ENCODE results near the gene CYB561D2. TPM values are rescaled to one million over a fixed set of nuclear protein-coding genes. Genes with fewer than 3 reads are reported as not detected.

Gene CYB561D2
- polyA plus RNA-seq, 4 donors, result 11.9 to 18.3 (median 15.3) TPM

DNA sequence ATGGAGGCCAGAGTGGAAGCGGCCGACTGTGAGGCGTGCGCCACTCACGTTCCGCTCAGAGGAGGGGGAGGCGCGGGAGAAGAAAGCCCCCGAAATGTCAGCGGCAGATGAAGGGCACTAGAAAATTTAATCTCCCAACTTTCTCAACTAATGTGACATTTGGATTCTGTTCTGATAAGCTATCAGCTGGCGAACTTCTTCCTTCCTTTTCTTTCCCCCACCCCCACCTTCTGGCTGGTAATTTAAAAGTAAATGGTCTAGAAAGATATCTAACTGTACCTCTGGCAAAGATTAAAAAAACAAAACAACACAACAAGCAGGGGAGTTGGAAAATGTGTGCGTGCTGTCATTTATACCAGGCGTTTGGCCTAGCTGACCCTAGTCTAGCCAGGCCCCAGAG, 35.1 kb downstream of the CYB561D2 start:
- no peak for DNase-seq (ENCODE audit: low read depth in 4 of 4, low spot score in 3 of 4)

- DNase-seq (ENCODE audit: low read depth in 4 of 4, low spot score in 3 of 4), result no peak
Observed at GRCh38 chr3:50388016-50388719, 37.5 kb downstream of the CYB561D2 start.

GRCh38 chr3:50388720-50389413, 38.2 kb downstream of the CYB561D2 start:
- no peak for DNase-seq (ENCODE audit: low read depth in 4 of 4, low spot score in 3 of 4)

GRCh38 chr3:50389414-50389767, 38.7 kb downstream of the CYB561D2 start:
- DNase-seq (ENCODE audit: low read depth in 4 of 4, low spot score in 3 of 4), result no peak

DNA sequence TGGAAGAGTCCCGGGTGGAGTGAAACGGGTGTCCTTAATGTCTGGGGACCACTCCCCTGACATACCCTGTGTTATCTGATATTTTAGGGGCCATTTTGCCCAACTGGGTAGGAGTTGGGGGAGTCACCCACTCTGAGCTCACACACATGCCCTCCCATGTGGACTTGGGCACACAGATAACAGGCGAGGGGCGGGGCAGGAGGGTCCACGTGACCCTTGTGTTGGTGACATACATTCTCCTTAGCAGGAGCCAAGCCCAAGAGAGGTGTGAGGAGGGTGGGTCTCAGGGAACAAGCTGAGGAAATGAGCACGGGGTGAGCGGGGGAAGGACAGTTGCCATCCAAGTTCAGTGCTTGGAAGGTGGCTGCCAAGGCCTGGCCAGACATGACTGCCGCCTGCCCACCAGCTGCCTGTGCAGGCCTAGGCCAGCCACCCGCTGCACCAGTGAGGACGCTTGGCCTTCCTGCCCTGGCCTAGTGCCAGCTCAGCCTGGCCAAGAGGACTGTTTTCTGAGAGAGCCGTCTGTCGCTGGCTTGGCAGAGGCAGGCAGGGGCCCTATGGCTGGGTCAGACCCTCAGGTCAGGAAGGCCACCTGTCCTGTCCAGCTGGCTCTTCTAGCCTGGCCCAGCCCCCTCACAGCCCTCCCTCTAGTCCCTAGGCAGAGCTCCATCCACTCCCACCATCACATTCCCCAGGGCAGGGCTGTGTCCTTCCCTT, 40.0 kb downstream of the CYB561D2 start:
- DNase-seq (ENCODE audit: low read depth in 4 of 4, low spot score in 3 of 4), result no peak

DNA sequence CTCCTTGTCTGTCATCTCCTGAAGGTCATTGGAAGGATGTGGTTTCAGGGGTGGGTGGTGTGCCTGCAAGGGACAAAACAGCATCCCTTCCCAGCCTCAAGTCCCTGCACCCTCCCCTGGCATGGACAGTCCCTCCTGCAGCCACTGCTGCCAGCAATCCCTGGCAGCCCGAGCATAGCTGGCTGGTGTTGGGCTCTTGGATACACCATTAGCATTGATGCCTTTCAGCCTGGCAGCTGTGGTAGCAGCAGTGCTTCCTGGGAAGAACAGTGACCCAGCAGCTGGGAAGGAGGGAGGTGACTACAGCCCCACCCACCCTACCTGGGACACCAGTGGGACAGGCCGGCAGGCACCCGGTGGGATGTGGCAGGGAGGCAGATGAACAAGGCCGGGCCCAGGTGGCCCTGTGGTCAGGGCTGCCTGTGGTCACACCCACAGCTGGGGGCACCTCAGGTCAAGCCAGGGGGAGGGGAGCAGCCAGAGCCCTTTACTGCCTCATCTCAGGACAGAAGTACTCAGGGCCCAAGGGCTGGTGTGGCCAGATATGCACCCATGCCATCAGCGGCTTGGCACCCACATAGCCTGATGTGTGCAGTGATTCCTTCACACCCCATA, 41.5 kb downstream of the CYB561D2 start:
- DNase-seq (ENCODE audit: low read depth in 4 of 4, low spot score in 3 of 4), result no peak

DNA sequence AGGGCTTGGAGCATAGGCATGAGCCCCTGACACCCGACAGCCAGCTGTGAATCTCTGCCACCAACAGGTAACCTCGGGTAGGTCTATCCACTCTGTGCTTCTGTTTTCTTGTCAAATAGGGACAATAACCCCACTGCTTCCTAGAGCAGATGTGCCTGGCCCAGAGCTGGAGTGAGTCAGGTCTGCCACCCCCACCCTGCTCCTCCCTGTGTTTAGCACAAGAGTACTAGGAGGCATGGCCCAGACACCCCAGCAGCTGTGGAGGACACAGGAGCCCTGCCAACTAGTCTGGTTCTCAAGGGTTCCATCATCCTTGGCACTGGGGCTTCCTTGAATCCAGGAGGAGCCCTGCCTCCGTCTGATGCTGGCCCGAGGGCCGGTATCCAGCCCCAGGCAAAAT, 42.4 kb downstream of the CYB561D2 start:
- DNase-seq (ENCODE audit: low read depth in 4 of 4, low spot score in 3 of 4), result no peak

- DNase-seq (ENCODE audit: low read depth in 4 of 4, low spot score in 3 of 4), result no peak
Observed at GRCh38 chr3:50395070-50395860, 44.6 kb downstream of the CYB561D2 start.

DNA sequence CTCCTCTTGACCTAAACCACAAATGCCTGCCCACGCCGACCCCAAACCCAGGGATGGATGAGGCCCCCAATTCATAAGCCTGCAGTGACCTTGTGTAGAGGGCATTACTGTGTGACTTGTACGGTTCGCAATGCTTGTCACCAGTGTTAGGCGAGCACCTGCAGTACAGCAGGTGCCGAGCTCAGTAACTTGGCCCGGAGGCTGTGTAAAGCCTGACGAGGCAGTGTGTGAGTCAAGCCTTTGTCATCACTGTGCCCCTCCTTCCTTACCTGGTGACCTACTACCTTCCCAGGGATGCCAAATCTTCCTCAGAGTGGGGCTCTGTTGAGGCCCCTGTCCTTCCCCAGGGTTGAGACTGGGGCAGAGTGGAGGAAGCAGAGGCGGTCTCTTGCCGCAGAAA, 45.8 kb downstream of the CYB561D2 start:
- no peak for DNase-seq (ENCODE audit: low read depth in 4 of 4, low spot score in 3 of 4)

DNA sequence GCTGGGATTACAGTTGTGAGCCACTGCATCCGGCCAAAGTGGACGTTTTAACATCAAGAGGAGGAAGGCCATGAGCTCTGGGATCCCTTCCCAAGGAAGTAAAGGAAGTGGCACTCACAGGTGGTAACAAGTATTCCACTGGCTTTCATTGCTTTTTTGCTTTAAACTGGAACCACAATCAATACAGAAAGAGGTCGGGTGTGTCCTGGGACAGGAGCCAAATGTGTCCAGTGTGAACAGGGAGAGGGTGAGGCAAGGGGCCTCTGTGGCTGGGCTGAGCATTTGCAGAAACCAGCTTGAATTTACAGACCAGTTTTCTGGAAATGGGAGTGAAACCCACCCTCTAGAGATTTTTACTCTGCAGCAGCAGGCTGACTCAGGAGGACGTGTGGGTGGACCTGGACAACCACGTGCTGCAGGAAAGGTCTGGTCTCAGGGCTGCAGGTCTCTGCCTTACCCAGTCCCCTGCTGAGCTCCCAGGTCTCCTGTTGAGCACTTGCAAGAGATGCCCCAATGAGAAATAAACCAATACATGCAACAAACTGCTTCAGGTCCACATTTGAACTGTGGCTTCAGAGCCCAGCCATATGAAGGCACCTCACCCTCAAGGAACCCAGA, 51.4 kb downstream of the CYB561D2 start:
- no peak for DNase-seq (ENCODE audit: low read depth in 4 of 4, low spot score in 3 of 4)

Other genes with a start within 250 kb of the CYB561D2 start
- 10 to 100 TPM; 75.1 to 81.1 (median 78.5) TPM for gene SEMA3F, start 195.5 kb upstream of the CYB561D2 start, polyA plus RNA-seq (ENCODE audit: insufficient read length in 4 of 4)
- under 1 TPM in 2 of 4 donors, not detected in 2; 0.03 to 0.10 TPM for gene GNAT1, start 159.3 kb upstream of the CYB561D2 start, polyA plus RNA-seq (ENCODE audit: insufficient read length in 4 of 4)
- 1 to 10 TPM; 5.0 to 9.6 (median 6.6) TPM for gene SLC38A3, start 145.6 kb upstream of the CYB561D2 start, polyA plus RNA-seq (ENCODE audit: insufficient read length in 4 of 4)
- gene GNAI2, start 114.7 kb upstream of the CYB561D2 start, polyA plus RNA-seq (ENCODE audit: insufficient read length in 4 of 4), result 100 to 1,000 TPM; 203 to 219 (median 207) TPM
- gene SEMA3B, start 81.7 kb upstream of the CYB561D2 start, polyA plus RNA-seq (ENCODE audit: insufficient read length in 4 of 4), result 100 to 1,000 TPM in 1 of 4 donors, 10 to 100 TPM in 3; 86.9 to 125 (median 92.2) TPM
- gene LSMEM2, start 71.8 kb upstream of the CYB561D2 start, polyA plus RNA-seq (ENCODE audit: insufficient read length in 4 of 4), result under 1 TPM; 0.51 to 0.75 (median 0.66) TPM
- 10 to 100 TPM; 39.6 to 50.5 (median 45.0) TPM for gene IFRD2, start 58.4 kb upstream of the CYB561D2 start, polyA plus RNA-seq (ENCODE audit: insufficient read length in 4 of 4)
- 1 to 10 TPM; 3.1 to 3.8 (median 3.1) TPM for gene HYAL3, start 51.5 kb upstream of the CYB561D2 start, polyA plus RNA-seq (ENCODE audit: insufficient read length in 4 of 4)
- gene NAA80, start 51.5 kb upstream of the CYB561D2 start, polyA plus RNA-seq (ENCODE audit: insufficient read length in 4 of 4), result 10 to 100 TPM in 1 of 4 donors, 1 to 10 TPM in 3; 8.6 to 10.5 (median 9.9) TPM
- 1 to 10 TPM; 6.2 to 8.0 (median 6.8) TPM for gene HYAL1, start 47.3 kb upstream of the CYB561D2 start, polyA plus RNA-seq (ENCODE audit: insufficient read length in 4 of 4)
- gene HYAL2, start 28.1 kb upstream of the CYB561D2 start, polyA plus RNA-seq (ENCODE audit: insufficient read length in 4 of 4), result 10 to 100 TPM; 62.8 to 92.9 (median 75.5) TPM
- gene TUSC2, start 22.6 kb upstream of the CYB561D2 start, polyA plus RNA-seq (ENCODE audit: insufficient read length in 4 of 4), result 10 to 100 TPM; 24.6 to 29.7 (median 27.7) TPM
- gene RASSF1, start 10.0 kb upstream of the CYB561D2 start, polyA plus RNA-seq (ENCODE audit: insufficient read length in 4 of 4), result 10 to 100 TPM; 17.5 to 22.8 (median 17.8) TPM
- 1 to 10 TPM; 3.6 to 4.7 (median 3.8) TPM for gene ZMYND10, start 5.1 kb upstream of the CYB561D2 start, polyA plus RNA-seq (ENCODE audit: insufficient read length in 4 of 4)
- 10 to 100 TPM; 30.3 to 36.9 (median 32.6) TPM for gene NPRL2, start 87 bp upstream of the CYB561D2 start, polyA plus RNA-seq (ENCODE audit: insufficient read length in 4 of 4)
- 10 to 100 TPM; 37.8 to 49.5 (median 38.7) TPM for gene TMEM115, start 8.7 kb downstream of the CYB561D2 start, polyA plus RNA-seq (ENCODE audit: insufficient read length in 4 of 4)
- 10 to 100 TPM; 14.9 to 18.1 (median 15.2) TPM for gene CACNA2D2, start 152.8 kb downstream of the CYB561D2 start, polyA plus RNA-seq (ENCODE audit: insufficient read length in 4 of 4)
- 10 to 100 TPM; 15.0 to 18.4 (median 16.8) TPM for gene C3orf18, start 216.9 kb downstream of the CYB561D2 start, polyA plus RNA-seq (ENCODE audit: insufficient read length in 4 of 4)
- 10 to 100 TPM; 21.9 to 27.6 (median 23.4) TPM for gene HEMK1, start 218.7 kb downstream of the CYB561D2 start, polyA plus RNA-seq (ENCODE audit: insufficient read length in 4 of 4)